NCI-H2196 treated with DMSO at 0.1 percent for 48 hours (cell line): ENCODE results near the gene SPATS1.
"Not testable (repeated sequence)": the region's sequence is repeated elsewhere in the genome, so short reads cannot be mapped to it uniquely, and the experiment has no call there.

ENCODE experiments used
- DNase-seq: peaks from one replicate; lab custom pipeline; 2025; ENCODE audit not compliant: unreplicated experiment; lab: John Stamatoyannopoulos, UW

SPATS1 gene

DNA sequence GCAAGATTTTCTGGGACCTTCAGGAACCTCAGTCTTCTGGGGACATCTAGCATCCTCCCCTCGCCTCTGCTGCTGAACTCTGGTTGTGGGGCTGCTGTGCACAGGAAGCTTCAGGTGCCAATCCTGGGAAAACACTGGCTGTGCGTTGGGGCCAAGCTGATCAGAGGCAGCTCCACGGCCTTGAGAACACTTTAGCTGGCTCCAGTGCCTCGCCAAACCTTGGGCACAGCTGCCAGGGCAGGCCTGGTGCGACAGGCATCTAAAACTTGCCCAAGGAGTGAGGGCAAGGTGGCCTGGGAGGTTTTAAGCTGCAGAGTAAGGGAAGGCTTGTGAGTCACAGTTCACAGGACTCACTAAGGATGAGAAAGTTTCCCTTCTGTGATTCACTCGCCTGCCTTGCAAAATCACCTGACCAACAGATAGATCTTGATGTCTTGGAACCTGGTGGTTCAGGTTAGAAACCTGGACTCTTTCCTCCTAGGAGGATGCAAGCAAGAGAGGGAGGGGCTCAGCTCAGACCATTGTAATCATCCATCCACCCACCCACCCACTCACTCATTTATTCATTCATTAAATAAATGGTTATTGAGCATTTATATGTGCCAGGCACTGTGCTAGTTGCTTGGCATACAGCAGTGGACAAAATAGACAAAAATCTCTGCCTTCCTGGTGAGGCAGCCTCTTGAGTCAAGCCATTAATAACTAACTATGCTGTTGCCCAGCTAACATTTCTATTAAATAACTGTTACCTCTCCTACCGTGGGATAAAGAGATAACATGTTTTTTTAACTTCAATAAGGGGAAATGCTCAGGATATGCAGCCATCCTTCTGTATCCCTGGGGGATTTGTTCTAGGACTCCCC, 2.5 kb upstream of the SPATS1 start:
- DNase-seq = no peak

DNA sequence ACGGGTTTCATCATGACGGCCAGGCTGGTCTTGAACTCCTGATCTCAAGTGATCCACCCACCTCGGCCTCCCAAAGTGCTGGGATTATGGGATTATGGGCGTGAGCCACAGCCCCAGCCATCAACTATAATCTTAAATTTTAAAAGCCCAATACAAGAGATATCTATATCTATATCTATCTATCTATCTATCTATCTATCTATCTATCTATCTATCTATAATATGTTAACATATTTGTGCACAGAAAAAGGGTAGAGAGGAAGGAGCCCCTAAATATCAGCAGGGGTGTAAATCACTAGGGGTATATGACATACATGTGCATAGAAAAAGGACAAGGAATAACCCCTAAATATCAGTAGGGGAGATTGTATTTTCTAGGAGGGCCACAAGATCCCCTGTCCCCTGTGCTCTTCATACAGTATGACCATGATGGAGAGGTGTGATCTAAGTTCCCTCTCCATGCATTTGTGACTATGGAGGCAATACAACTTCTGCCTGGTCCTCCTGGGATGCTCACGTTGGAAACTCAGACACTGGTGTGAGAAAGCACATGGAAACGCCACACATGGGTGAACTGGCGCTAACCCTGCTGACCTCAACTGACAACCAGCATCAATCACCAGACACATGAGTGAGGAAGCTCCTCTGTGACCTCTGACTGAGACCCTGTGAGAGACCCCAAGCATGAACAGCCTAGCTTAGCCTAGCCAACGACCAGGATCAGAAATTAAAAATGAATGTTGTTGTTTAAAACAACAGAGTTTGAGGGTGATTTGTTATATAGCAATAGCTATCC, 1.2 kb upstream of the SPATS1 start:
- DNase-seq = no peak

DNA sequence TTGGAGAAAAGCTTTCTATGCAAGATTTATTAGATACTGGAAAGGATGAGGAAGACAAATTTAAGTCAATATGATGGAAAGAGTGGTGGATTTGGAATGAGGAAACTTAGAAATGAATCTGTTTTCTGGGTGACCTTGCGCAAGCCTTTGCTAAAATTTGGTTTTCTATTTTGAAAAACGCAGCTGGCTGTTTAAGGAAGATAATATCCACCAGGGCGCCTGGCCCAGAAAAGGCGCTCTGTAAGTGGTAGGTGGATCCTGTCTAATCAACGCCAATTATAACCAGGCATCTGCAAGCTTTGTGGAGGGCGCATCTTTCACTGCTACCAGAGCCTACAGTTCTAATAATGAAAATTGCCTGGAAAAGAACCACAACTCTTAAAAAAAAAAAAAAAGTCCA, 398 bp upstream of the SPATS1 start:
- no peak for DNase-seq

DNA sequence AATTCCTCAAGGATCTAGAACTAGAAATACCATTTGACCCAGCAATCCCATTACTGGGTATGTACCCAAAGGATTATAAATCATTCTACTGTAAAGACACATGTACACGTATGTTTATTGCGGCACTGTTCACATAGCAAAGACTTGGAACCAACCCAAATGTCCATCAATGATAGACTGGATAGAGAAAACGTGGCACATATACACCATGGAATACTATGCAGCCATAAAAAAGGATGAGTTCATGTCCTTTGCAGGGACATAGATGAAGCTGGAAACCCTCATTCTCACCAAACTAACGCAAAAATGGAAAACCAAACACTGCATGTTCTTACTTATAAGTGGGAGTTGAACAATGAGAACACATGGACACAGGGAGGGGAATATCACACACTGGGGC, 4.4 kb downstream of the SPATS1 start:
- not testable (repeated sequence) for DNase-seq

DNA sequence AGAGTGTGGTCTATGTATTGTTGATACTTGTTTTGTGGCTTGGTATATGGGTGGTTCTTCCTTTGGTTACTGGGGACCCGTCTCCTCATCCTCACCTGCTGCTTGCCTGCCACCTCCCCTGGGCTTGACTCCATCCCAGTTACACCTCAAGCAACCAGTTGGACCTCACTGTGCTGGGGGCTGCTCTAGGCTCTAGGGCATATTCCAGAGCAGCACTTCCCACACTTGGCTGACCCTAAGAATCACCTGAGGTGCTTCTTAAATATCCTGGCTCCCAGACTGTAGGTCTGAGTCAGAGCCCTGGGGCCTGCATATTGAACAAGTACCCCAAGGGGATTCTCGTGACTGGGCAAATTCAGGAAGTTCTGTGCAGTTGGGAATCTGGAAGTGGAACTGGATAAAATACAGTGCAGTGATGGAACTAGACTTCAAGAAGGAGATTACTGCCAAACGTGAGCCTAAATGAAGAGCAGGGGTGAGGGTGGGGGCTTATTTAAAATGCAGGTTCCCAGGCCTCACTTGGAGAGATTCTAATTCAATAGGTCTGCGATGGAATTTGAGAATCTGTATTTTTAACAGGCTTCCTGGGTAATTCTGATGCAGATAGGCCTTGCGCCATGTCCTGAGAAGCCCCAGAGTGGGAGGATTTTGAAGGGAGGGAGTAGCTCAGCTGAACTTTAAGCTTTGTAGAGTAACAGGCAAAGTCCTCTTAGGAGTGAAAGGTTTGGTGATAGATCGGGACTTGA, 7.6 kb downstream of the SPATS1 start:
- no peak for DNase-seq

DNA sequence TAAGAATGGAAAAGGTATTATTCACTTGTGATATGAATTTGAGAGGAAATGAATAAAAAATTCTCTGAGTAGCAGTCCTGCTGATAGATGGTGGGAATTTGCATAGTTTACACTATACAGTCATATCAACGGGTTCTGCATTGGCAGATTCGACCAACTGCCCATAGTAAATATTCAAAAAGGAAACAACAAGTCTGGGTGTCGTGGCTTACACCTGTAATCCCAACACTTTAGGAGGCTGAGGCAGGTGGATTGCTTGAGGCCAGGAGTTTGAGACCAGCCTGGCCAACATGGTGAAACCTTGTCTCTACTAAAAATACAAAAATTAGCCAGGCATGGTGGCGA, 8.2 kb downstream of the SPATS1 start:
- not testable (repeated sequence) for DNase-seq

DNA sequence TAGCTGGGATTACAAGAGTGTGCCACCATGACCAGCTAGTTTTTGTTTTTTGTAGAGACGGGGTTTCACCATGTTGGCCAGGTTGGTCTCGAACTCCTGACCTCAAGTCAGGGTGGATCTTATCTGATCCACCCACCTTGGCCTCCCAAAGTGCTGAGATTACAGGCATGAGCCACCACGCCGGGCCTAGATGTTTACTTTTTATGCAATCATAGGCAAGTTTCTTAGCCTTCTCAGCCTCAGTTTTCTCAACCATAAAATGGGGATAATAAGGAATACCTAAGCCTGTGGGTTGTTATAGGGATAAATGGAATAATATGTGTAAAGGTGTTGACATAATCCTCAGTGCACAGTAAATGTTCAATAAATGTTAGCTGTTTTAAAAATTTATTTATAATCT, 9.8 kb downstream of the SPATS1 start:
- no peak for DNase-seq

DNA sequence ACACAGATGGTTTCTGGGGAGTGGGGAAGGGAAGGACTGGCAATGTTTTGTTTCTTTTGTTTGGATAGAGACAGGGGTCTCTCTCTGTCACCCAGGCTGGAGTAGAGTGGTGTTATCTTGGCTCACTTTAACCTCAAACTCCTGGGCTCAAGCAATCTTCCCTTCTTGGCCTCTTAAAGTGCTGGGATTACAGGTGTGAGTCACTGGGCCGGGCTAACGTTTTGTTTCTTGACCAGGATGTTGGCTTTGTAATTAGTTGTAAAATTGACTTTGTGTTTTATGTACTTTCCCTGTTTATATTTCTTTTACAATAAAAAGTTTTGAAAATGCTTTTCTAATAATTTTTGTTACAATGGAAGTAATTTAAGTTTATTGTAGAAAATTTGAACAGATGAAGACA, 10.9 kb downstream of the SPATS1 start:
- no peak for DNase-seq

DNA sequence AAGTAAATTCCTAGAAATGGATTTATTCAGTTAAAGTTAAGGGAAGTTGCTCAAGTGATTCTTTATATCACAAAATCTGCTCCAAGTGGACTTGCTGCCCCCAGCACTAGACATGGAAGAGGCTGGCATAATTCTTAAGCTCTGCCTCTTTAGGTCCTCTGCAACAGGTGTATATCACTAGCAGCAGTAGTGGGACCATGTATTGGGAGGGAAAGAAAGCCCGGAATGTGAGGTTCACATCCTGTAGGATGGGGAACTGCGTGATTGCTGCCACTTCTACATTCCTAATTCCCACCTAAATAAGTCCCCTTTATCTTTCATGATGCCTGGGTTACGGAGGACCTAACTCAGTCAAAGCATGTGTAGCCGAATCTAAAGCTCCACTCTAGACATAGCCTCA, 13.2 kb downstream of the SPATS1 start:
- no peak for DNase-seq

DNA sequence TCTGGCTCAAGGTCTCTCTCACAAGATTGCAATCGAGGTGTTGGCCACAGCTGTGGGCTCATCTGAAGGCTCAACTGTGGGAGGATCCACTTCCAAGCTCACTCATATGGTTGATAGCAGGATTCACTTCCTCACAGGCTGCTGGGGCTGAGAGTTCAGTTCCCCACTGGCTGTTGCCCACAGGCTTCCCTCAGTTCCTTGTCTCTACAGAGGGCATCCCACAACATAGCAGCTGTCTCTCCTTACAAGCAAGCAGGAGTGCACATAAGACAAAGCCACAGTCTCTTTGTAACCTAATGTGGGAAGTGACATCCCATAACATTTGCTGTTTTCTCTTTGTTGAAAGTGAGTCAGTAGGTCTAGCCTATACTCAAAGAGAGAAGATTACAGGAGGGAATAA, 14.0 kb downstream of the SPATS1 start:
- no peak for DNase-seq

DNA sequence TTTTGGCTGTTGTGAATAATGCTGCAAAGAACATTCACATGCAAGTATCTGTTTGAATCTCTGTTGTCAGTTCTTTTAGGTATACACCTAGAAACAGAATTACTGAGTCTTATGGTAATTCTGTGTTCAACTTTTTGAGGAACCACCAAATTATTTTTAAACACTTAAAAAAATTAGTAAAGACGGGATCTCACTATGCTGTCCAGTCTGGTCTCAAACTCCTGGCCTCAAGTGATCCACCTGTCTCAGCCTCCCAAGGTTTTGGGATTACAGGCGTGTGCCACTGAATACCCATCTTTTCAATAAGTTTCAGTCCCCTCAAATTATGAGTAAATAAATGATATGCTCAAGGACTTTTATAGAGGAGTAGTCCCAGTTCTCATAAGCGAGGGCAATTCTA, 17.5 kb downstream of the SPATS1 start:
- DNase-seq = no peak

DNA sequence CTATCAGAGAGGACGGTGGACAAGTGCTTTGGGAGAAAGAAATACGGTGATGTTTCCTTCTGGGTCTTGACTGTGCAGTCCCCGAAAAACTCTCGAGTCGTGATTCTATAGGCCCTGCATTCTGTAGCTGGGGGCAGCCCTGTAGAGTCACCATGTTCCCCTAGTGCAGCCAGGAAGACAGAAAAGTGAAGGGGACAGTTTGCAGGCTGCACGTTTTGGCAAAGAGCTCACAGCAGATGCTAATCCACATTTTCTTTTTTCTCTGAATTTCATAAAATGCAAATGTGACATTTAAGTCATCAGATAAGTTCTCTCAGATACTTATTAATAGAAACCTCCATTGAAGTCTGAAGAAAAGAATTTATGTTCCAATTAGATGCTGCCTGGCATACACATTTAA, 19.5 kb downstream of the SPATS1 start:
- DNase-seq = no peak

DNA sequence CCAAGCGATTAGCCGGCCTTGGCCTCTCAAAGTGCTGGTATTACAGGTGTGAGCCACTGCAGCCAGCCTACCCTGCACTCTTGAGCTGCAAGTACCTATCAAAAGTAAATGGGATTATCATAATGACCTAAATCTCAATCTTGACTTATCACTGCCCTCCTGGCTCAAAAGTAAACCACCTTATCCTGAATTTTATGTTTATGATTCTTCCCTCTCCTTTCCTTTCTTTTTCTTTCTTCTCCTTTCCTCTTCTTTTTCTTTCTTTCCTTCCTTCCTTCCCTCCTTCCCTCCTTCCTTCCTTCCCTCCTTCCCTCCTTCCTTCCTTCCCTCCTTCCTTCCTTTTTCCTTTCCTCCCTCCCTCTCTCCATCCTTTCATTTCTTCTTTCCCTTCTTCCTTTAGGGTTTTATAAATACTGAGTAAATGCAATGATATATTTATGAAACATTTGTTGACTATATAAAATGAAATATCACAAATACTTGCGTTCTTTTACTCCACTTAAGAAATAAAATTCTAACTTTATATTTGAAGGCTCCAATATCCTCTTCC, 21.0 kb downstream of the SPATS1 start:
- no peak for DNase-seq

DNA sequence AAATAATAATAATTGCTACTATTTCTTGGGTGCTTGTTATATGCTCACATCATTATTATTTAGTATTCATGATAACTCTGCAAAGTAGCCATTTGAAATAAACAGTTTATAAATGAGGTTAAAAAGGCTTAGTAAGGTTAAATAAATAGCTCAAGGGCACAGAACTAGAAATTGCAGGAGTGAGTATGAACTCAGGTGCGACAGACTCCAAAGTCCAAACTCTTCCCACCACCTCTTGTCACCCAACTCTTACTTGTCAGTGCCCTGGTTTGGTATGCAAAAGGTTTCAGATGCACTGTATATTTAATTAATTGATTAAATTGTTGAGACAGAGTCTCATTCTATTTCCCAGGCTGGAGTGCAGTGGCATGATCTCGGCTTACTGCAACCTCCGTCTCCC, 24.3 kb downstream of the SPATS1 start:
- DNase-seq = no peak

DNA sequence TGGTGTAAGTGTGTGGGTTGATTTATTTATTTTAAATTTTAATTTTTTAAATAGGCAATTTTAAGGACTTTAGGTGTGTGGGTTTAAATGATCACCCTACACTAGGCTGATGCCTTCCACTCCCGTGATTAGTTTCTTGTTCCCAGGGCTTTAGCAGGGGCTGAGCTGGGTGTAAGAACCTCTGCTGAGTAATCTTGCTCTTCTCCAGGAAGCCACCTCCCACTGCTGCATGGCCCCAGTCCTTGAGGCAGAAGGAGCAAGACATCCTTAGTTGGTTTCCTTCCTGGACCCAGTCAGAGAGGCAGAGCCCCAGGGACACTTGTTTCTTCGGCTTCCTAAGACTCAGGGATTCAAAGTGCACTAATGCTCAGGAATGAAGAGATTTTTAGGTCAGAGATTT, 25.2 kb downstream of the SPATS1 start:
- DNase-seq = no peak

DNA sequence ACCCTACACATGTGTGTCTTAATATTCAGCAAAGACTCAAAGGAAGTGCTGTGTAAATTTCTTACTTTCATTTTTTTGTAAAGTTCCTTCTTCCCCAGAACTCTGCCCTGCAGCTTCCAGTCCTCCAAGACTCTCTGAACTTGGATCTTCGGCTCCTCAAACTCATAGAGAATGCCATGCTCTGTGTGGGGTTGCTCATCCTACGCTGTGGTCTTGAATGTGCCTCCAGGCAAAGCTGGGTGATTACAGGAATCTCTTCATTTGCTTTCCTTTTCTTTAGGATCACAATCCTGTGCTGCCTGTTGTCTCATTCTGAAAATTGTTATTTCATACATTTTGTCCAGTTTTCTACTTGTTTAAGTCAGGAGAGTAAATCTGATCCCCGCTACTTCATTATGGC, 30.6 kb downstream of the SPATS1 start:
- no peak for DNase-seq

DNA sequence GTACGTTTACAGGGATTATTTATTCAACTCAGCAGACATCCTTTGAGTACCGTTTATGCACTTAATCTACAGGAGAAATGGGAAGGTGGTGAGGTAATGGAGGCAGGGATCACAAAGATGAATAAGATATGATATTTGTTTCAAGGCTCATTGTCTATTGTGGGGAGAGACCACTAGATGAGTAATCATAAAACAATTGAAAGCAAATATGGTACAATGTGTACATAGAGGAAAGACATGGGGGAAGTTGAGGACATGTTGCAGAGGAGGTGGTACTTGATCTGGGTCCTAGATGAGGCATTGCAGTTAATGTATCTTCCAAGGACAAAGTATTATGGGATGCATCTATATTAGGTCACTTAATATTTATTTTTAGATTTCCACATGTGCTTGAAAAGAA, 31.3 kb downstream of the SPATS1 start:
- no peak for DNase-seq

DNA sequence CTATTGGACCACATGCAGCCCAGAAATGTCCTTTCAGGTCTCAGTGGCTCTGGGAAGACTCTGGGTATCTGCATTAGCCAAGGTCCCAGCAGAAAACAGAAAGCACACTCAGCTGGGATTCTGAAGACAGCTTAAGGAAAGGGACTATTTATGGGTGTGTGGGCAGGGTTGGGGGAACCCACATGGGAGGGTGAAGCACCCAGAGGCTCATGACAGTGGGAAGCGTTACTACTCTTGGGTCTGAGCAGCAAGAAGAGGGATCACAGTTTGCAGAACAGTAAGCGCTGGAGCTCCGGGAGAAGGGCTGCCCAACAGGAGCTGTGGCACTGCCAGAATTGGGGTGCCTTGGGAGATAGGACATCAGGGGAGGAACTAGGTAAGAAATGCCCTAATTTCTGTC, 32.6 kb downstream of the SPATS1 start:
- DNase-seq = no peak

DNA sequence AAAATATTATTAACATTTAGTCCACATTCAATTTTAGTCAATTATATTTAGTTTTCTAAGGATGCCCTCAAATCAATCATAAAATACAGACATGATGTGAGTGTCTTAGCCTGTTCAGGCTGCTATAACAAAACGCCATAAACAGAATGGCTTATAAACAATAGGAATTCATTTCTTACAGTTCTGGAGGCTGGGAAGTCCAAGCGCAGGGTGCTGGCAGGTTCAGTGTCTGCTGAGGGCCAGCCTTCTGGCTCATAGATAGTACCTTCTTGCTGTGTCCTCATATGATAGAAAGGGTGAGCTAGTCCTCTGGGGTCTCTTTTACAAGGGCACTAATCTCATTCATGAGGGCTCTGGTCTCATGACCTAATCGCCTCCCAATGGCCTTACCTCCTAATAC, 35.0 kb downstream of the SPATS1 start:
- no peak for DNase-seq

DNA sequence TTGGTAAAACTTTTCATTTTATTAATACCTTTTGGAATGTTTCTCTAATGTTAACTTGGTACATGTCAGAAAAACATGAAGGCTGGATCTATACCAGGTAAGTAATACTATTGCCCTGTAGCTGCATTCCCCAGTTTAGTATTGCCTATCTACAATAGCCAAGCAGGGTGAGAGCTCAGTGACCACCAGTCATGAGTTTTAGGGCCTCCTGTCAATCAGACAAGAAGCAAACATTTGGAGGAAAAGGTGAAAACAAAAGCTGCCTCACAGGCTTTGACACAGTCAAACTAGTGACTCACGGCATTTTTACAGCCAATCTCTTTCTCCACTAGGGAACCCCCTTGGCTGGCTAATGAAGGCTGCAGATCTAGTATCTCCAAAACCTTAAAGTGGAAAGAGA, 35.5 kb downstream of the SPATS1 start:
- DNase-seq = no peak

DNA sequence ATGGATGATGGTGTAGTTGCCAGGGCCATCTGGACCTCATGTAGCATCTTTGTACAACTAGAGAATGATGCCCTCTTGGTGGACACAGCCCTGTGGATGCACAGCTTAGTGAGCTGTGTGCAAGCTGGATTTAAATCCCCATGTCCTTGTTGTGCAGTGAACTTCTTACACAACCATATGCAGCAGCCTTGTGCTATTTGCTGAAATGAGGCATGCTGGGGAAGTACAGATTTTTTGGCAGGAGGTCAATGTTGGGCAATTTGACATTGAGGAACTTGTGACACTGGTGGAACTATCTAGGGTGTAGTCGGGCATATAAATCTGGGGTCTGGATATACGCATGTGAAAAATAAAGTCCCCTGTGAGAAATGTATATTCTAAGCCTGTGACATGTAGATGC, 39.3 kb downstream of the SPATS1 start:
- DNase-seq = no peak
